ENCODE data around the gene CCR4.

DNA sequence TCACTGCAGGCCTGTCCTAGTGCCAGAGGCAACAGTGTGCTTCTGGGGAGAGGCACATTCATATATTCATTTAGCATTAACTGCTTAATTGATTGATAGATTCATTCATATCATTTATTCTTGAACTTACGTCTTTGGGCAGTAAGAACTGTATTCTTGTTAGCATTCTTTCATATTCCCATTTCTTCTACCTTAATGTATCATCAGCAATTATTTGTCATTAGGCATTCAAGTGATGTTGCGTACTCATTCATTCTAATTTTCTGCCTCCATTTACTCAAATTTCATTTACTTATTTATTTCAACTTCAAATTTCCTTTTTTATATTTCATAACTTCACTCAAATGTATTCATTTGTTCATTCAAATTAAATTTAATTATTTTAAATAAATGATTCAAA, 31.5 kb upstream of the CCR4 start:
- TF ChIP-seq CEBPB (IDR thresholded peaks at IDR 0.05; ENCODE audit: low read depth, low read length) (no peak), SP4 (IDR thresholded peaks at IDR 0.05; ENCODE audit: low read length) (no peak), POLR2A (IDR thresholded peaks at IDR 0.05; ENCODE audit: control extremely low read depth in 1 of 2, low read depth in 2 of 2, low read length in 2 of 2) (no peak), RAD21 (IDR thresholded peaks at IDR 0.05 in 1 of 2, conservative IDR thresholded peaks at IDR 0.05 in 1 of 2; ENCODE audit: low read depth in 2 of 2, low read length in 2 of 2) (no peak), RBBP5 (IDR thresholded peaks at IDR 0.05; ENCODE audit: borderline replicate concordance, low read depth, low read length) (no peak), KDM5A (IDR thresholded peaks at IDR 0.05; ENCODE audit: low read length) (no peak), KDM1A (IDR thresholded peaks at IDR 0.05; ENCODE audit: borderline replicate concordance, low read length) (no peak)
- TF ChIP-seq, protein P1, sequence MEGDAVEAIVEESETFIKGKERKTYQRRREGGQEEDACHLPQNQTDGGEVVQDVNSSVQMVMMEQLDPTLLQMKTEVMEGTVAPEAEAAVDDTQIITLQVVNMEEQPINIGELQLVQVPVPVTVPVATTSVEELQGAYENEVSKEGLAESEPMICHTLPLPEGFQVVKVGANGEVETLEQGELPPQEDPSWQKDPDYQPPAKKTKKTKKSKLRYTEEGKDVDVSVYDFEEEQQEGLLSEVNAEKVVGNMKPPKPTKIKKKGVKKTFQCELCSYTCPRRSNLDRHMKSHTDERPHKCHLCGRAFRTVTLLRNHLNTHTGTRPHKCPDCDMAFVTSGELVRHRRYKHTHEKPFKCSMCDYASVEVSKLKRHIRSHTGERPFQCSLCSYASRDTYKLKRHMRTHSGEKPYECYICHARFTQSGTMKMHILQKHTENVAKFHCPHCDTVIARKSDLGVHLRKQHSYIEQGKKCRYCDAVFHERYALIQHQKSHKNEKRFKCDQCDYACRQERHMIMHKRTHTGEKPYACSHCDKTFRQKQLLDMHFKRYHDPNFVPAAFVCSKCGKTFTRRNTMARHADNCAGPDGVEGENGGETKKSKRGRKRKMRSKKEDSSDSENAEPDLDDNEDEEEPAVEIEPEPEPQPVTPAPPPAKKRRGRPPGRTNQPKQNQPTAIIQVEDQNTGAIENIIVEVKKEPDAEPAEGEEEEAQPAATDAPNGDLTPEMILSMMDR (IDR thresholded peaks at IDR 0.05; ENCODE audit: control extremely low read depth in 1 of 3, insufficient read depth in 1 of 3, low read depth in 1 of 3, low read length in 3 of 3) = no peak

Measured in H1 (cell line).